ENCODE data around the gene PHF11. TPM values are rescaled to one million over a fixed set of nuclear protein-coding genes. Genes with fewer than 3 reads are reported as not detected.

Gene PHF11
- total and polyA plus RNA-seq, 2 donors (not counting 3 experiments of a cell fraction or from before 2014, with no cell fraction given), result 12.9 to 32.4 TPM

DNA sequence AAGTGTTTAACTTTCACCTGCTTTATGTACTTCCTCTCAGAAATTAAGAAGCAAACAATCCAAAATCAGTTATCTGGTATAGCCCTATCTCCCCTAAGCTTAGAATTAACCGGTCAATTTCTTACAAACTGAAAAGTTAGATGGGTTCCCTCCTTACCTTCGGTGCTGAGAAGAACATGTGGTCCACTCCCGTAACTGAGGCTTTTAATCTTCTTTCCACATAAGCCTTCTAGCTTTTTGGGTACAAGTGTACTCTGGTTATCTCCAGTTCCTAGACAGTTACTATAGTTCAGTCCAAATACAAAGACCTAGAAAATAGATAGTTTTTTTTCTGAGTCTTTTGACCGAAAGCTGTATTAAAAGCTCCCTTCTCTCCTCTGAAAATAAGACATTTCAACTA lies 70.7 kb downstream of the PHF11 start:
- Histone ChIP-seq H3K79me2 (ENCODE audit: control insufficient read depth, insufficient read depth, low read length) (no peaks in the 10 kb centered on the region), H3K27ac (ENCODE audit: insufficient read depth, low read depth, low read length) (no peak overlapping the region), H3K4me1 (ENCODE audit: control insufficient read depth, extremely low read depth, insufficient read depth, low read length) (peaks cover 8% of the 10 kb centered on the region), H3K36me3 (ENCODE audit: control insufficient read depth in 2 of 2, extremely low read depth in 1 of 2, insufficient read depth in 2 of 2, low read length in 2 of 2) (peaks cover 0 to 4% of the 10 kb centered on the region in 2 experiments), H4K20me1 (replicated peaks; ENCODE audit: control insufficient read depth, extremely low read depth, insufficient read depth, low read length) (no peaks in the 10 kb centered on the region), H3K9me3 (replicated peaks; ENCODE audit: control insufficient read depth, insufficient read depth, low read length) (no peaks in the 10 kb centered on the region), H2AFZ (ENCODE audit: low read depth, low read length) (no peak overlapping the region), H3K9me1 (replicated peaks; ENCODE audit: control insufficient read depth, extremely low read depth, insufficient read depth, low read length) (no peaks in the 10 kb centered on the region), H3K4me2 (ENCODE audit: insufficient read depth, low read length) (no peak overlapping the region), H3K9ac (replicated peaks; ENCODE audit: extremely low read depth, insufficient read depth, low read length) (no peak overlapping the region), H3K27me3 (ENCODE audit: control insufficient read depth in 2 of 2, insufficient read depth in 2 of 2, low read length in 2 of 2) (no peaks in the 10 kb centered on the region), H3K4me3 (replicated peaks in 1 of 3; ENCODE audit: insufficient read depth in 1 of 3, low read depth in 1 of 3, low read length in 3 of 3) (no peak overlapping the region)
- ChIA-PET POLR2A (no interaction called here), CTCF (interaction anchor here (0.6 kb wide), 1 partner anchor 1250 kb away, joined by 3 read pairs; no protein-coding TSS in a partner anchor)
- dilution Hi-C loops (cut with MboI; ENCODE audit: extremely low pct_ligation_motif_present, low sequenced_read_pairs), result no loop called here
- DNase-seq (ENCODE audit: low read depth, low spot score) (no peak), FAIRE-seq (no peak)
- BruUV-seq (replicated peaks), result no TSS peak
- intact Hi-C loops (cut with micrococcal nuclease), result no loop called here
- no peak for TF ChIP-seq POLR2A (IDR thresholded peaks at IDR 0.05; ENCODE audit: low read depth, low read length)
- TF ChIP-seq POLR2AphosphoS5 (IDR thresholded peaks at IDR 0.05; ENCODE audit: insufficient read depth, low read depth, low read length), result no peak
- TF ChIP-seq, protein P1, sequence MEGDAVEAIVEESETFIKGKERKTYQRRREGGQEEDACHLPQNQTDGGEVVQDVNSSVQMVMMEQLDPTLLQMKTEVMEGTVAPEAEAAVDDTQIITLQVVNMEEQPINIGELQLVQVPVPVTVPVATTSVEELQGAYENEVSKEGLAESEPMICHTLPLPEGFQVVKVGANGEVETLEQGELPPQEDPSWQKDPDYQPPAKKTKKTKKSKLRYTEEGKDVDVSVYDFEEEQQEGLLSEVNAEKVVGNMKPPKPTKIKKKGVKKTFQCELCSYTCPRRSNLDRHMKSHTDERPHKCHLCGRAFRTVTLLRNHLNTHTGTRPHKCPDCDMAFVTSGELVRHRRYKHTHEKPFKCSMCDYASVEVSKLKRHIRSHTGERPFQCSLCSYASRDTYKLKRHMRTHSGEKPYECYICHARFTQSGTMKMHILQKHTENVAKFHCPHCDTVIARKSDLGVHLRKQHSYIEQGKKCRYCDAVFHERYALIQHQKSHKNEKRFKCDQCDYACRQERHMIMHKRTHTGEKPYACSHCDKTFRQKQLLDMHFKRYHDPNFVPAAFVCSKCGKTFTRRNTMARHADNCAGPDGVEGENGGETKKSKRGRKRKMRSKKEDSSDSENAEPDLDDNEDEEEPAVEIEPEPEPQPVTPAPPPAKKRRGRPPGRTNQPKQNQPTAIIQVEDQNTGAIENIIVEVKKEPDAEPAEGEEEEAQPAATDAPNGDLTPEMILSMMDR (IDR thresholded peaks at IDR 0.05; ENCODE audit: extremely low read depth in 1 of 2, insufficient read depth in 1 of 2, low read depth in 1 of 2, low read length in 2 of 2), result no peak
- TF ChIP-seq, protein P2, sequence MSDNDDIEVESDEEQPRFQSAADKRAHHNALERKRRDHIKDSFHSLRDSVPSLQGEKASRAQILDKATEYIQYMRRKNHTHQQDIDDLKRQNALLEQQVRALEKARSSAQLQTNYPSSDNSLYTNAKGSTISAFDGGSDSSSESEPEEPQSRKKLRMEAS (IDR thresholded peaks at IDR 0.05; ENCODE audit: insufficient read depth, insufficient read length), result no peak
- no peak for TF ChIP-seq JUN (IDR thresholded peaks at IDR 0.05; ENCODE audit: borderline replicate concordance, insufficient read depth, insufficient read length, low read depth)
- no peak for TF ChIP-seq EZH2 (IDR thresholded peaks at IDR 0.05; ENCODE audit: borderline replicate concordance, low read depth, low read length, severe bottlenecking)
- no peak for TF ChIP-seq GATA2 (IDR thresholded peaks at IDR 0.05; ENCODE audit: insufficient read depth, insufficient read length, low read depth, low read length)
- no peak for TF ChIP-seq MYC (IDR thresholded peaks at IDR 0.05; ENCODE audit: low read depth, low read length)
- no peak for TF ChIP-seq FOS (IDR thresholded peaks at IDR 0.05; ENCODE audit: borderline replicate concordance, insufficient read depth, low read length)

Measured in endothelial cell of umbilical vein (primary cell).